ENCODE measurements around the gene STKLD1. TPM values are rescaled to one million over a fixed set of nuclear protein-coding genes. Genes with fewer than 3 reads are reported as not detected.

STKLD1 gene
- total RNA-seq, 3 donors from 2014 or later (not counting 1 experiment from before 2014, with no cell fraction given): 0.53 to 2.9 (median 1.1) TPM

DNA sequence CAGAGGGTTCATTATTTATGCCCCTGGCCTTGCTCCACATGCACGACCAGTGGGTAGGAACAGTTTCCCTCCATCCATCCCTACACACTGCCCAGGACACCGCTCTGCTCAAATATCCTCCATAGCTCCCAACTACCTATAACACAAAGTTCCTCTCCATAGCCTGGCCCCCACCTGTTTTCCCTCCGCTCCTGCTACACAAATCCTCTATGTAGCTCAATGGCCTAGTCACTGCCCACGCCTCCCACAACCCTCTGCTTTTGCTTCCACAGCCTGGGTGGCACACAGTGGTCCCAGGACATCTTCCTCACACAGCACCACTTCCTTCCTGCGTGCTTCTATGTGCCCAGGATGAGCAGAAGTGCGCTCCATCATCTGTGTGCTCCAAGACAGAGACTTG lies 21.2 kb downstream of the STKLD1 start:
- no peaks in the 10 kb centered on the region for H3K27me3 ChIP-seq (ENCODE audit: control insufficient read depth, insufficient read depth, low read length)
- H3K36me3 Mint-ChIP-seq: no peaks in the 10 kb centered on the region
- TF ChIP-seq, protein P1, sequence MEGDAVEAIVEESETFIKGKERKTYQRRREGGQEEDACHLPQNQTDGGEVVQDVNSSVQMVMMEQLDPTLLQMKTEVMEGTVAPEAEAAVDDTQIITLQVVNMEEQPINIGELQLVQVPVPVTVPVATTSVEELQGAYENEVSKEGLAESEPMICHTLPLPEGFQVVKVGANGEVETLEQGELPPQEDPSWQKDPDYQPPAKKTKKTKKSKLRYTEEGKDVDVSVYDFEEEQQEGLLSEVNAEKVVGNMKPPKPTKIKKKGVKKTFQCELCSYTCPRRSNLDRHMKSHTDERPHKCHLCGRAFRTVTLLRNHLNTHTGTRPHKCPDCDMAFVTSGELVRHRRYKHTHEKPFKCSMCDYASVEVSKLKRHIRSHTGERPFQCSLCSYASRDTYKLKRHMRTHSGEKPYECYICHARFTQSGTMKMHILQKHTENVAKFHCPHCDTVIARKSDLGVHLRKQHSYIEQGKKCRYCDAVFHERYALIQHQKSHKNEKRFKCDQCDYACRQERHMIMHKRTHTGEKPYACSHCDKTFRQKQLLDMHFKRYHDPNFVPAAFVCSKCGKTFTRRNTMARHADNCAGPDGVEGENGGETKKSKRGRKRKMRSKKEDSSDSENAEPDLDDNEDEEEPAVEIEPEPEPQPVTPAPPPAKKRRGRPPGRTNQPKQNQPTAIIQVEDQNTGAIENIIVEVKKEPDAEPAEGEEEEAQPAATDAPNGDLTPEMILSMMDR (IDR thresholded peaks at IDR 0.05): no peak
- peaks cover under 1% of the 10 kb centered on the region for H3K36me3 ChIP-seq (ENCODE audit: control insufficient read depth, insufficient read depth, low read length)
- ATAC-seq (no peak), DNase-seq (no peak)
- H3K9me3 Mint-ChIP-seq: no peaks in the 10 kb centered on the region
- no peak overlapping the region for H3K4me3 ChIP-seq (ENCODE audit: low read length)
- WGBS (ENCODE audit: insufficient coverage): 85% methylated on average over 6 of the region's 6 CpGs
- no peak overlapping the region for H3K4me3 Mint-ChIP-seq
- no peaks in the 10 kb centered on the region for H3K9me3 ChIP-seq (ENCODE audit: control insufficient read depth, insufficient read depth, low read length)
- no peak overlapping the region for H3K27ac ChIP-seq (ENCODE audit: low read length)
- H3K4me1 ChIP-seq (ENCODE audit: control insufficient read depth, insufficient read depth, low read length): no peaks in the 10 kb centered on the region
- H3K27me3 Mint-ChIP-seq (ENCODE audit: low read depth in 2 of 2): peaks cover 0 to 1% of the 10 kb centered on the region in 2 donors
- no peaks in the 10 kb centered on the region for H3K4me1 Mint-ChIP-seq
- intact Hi-C loops (cut with micrococcal nuclease): no loop called here
- H3K27ac Mint-ChIP-seq: no peak overlapping the region

DNA sequence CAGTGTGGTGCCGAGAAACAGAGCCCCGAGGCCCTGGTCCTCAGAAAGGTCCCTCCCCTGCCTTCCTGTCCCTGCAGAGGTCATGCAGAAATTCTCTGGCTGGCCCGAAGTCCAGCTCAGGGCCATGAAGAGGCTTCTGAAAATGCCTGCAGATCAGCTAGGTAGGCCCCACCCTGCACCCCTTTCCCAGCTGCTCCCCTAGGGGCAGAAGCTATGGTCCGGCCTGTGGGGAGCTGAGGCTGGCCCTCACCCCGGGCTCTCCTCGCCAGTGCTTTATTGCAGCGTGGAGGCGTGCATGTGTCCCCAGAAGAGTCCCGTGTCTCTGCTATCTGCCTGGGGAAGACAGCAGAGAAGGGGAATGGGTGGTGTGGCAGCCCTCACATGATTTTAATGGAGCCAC lies 21.7 kb downstream of the STKLD1 start:
- WGBS (ENCODE audit: insufficient coverage): 84% methylated on average over 9 of the region's 9 CpGs
- no peak for ATAC-seq
- TF ChIP-seq, protein P1 (IDR thresholded peaks at IDR 0.05): no peak
- no peaks in the 10 kb centered on the region for H3K4me1 Mint-ChIP-seq
- Histone ChIP-seq H3K36me3 (ENCODE audit: control insufficient read depth, insufficient read depth, low read length) (peaks cover 3% of the 10 kb centered on the region), H3K4me1 (ENCODE audit: control insufficient read depth, insufficient read depth, low read length) (no peaks in the 10 kb centered on the region), H3K27ac (ENCODE audit: low read length) (no peak overlapping the region), H3K9me3 (ENCODE audit: control insufficient read depth, insufficient read depth, low read length) (no peaks in the 10 kb centered on the region), H3K4me3 (ENCODE audit: low read length) (no peak overlapping the region), H3K27me3 (ENCODE audit: control insufficient read depth, insufficient read depth, low read length) (no peaks in the 10 kb centered on the region)
- intact Hi-C loops (cut with micrococcal nuclease): no loop called here
- no peaks in the 10 kb centered on the region for H3K27me3 Mint-ChIP-seq (ENCODE audit: low read depth in 2 of 2)
- H3K4me3 Mint-ChIP-seq: no peak overlapping the region
- DNase-seq: no peak
- H3K27ac Mint-ChIP-seq: no peak overlapping the region
- H3K36me3 Mint-ChIP-seq: no peaks in the 10 kb centered on the region
- no peaks in the 10 kb centered on the region for H3K9me3 Mint-ChIP-seq

DNA sequence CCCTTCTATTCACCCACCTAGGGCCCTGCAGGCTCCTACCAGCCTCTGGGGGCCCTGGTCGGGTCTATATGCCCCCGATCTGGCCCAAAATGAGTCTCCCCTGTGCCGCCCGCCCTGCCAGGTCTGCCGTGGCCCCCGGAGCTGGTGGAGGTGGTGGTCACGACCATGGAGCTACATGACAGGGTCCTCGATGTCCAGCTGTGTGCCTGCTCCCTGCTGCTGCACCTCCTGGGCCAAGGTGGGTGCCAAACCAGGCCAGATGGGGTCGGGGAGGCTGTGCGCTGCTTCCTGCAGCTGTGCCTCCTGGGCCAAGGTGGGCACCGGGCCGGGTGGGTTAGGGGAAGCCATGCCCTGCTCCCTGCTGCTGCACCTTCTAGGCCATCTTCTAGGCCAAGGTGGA lies 24.1 kb downstream of the STKLD1 start:
- H3K4me1 Mint-ChIP-seq: peaks cover 0 to 5% of the 10 kb centered on the region in 2 donors
- intact Hi-C loops (cut with micrococcal nuclease): no loop called here

DNA sequence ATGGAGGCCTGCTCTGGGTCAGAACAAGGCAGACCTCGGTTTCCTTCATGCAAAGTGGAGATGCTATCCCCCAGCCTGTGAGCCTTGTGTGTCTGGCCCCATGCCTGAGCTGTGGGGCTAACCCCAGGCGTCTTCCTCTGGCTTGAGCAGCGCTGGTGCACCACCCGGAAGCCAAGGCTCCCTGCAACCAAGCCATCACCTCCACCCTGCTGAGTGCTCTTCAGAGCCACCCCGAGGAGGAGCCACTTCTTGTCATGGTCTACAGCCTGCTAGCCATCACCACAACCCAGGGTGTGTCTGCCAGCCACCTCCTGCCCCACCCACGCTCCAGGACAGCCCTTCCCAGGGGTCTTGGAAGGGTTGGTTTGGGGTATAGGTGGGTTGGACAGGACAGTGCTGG lies 25.4 kb downstream of the STKLD1 start:
- 79% methylated on average over 5 of the region's 6 CpGs for WGBS (ENCODE audit: insufficient coverage)
- H3K4me1 Mint-ChIP-seq: peaks cover 0 to 5% of the 10 kb centered on the region in 2 donors
- no peak overlapping the region for H3K4me3 Mint-ChIP-seq
- peaks cover 23% of the 10 kb centered on the region for H3K36me3 ChIP-seq (ENCODE audit: control insufficient read depth, insufficient read depth, low read length)
- H3K27me3 ChIP-seq (ENCODE audit: control insufficient read depth, insufficient read depth, low read length): no peaks in the 10 kb centered on the region
- H3K4me1 ChIP-seq (ENCODE audit: control insufficient read depth, insufficient read depth, low read length): no peaks in the 10 kb centered on the region
- ATAC-seq (no peak), DNase-seq (no peak)
- TF ChIP-seq, protein P1 (IDR thresholded peaks at IDR 0.05): no peak
- no peaks in the 10 kb centered on the region for H3K36me3 Mint-ChIP-seq
- no peak overlapping the region for H3K27ac ChIP-seq (ENCODE audit: low read length)
- intact Hi-C loops (cut with micrococcal nuclease): no loop called here
- H3K4me3 ChIP-seq (ENCODE audit: low read length): no peak overlapping the region
- H3K9me3 Mint-ChIP-seq: no peaks in the 10 kb centered on the region
- H3K27me3 Mint-ChIP-seq (ENCODE audit: low read depth in 2 of 2): no peaks in the 10 kb centered on the region
- H3K27ac Mint-ChIP-seq: no peak overlapping the region
- no peaks in the 10 kb centered on the region for H3K9me3 ChIP-seq (ENCODE audit: control insufficient read depth, insufficient read depth, low read length)

More for the DNA sequence above, 24.1 kb downstream of the STKLD1 start:
- Mint-ChIP-seq H3K27me3 (ENCODE audit: low read depth in 2 of 2) (no peaks in the 10 kb centered on the region), H3K36me3 (no peaks in the 10 kb centered on the region), H3K9me3 (no peaks in the 10 kb centered on the region), H3K4me3 (no peak overlapping the region), H3K27ac (no peak overlapping the region)
- TF ChIP-seq, protein P1 (IDR thresholded peaks at IDR 0.05): no peak
- no peak for DNase-seq
- H3K36me3 ChIP-seq (ENCODE audit: control insufficient read depth, insufficient read depth, low read length): peaks cover 12% of the 10 kb centered on the region
- ATAC-seq: no peak
- H3K9me3 ChIP-seq (ENCODE audit: control insufficient read depth, insufficient read depth, low read length): no peaks in the 10 kb centered on the region
- H3K4me3 ChIP-seq (ENCODE audit: low read length): no peak overlapping the region
- no peaks in the 10 kb centered on the region for H3K4me1 ChIP-seq (ENCODE audit: control insufficient read depth, insufficient read depth, low read length)
- H3K27ac ChIP-seq (ENCODE audit: low read length): no peak overlapping the region
- H3K27me3 ChIP-seq (ENCODE audit: control insufficient read depth, insufficient read depth, low read length): no peaks in the 10 kb centered on the region
- 92% methylated on average over 12 of the region's 12 CpGs for WGBS (ENCODE audit: insufficient coverage)
